H1 (cell line): Measurements from ENCODE around the gene SMNDC1. TPM values are rescaled to one million over a fixed set of nuclear protein-coding genes. Genes with fewer than 3 reads are reported as not detected.

Experiments used
- CHD2 ChIP-seq: IDR thresholded peaks from 2 replicates; pipeline ENCODE4 v1.6.1; 2012; ENCODE audit warnings: low read length, improper control_type of control experiment
- KDM4A ChIP-seq: IDR thresholded peaks from one replicate; pipeline ENCODE4 v1.7.1; 2012; ENCODE audit warnings: low read depth, mild to moderate bottlenecking, moderate library complexity, low read length, inconsistent platforms; ENCODE audit not compliant: severe bottlenecking
- KDM5A ChIP-seq: fragments of 200-600 bp; IDR thresholded peaks from 2 replicates; pipeline ENCODE4 v1.7.1; 2012; ENCODE audit warnings: mild to moderate bottlenecking, low read length, inconsistent platforms, mixed read lengths
- NANOG ChIP-seq: IDR thresholded peaks from 2 replicates; pipeline ENCODE4 v1.6.1; 2011; ENCODE audit warnings: low read length, low read depth, mild to moderate bottlenecking, inconsistent platforms; ENCODE audit not compliant: insufficient read depth, poor library complexity, severe bottlenecking
- POLR2AphosphoS5 ChIP-seq: IDR thresholded peaks from 2 replicates; pipeline ENCODE4 v1.6.1; 2011; ENCODE audit warnings: low read depth, low read length
- SP2 ChIP-seq: IDR thresholded peaks from 2 replicates; pipeline ENCODE4 v1.6.1; 2012; ENCODE audit warnings: mild to moderate bottlenecking, low read length, inconsistent platforms
- SP4 ChIP-seq: IDR thresholded peaks from 2 replicates; pipeline ENCODE4 v1.6.1; 2012; ENCODE audit warnings: low read length, inconsistent platforms
- TAF7 ChIP-seq: optimal IDR thresholded peaks from 2 replicates; pipeline ENCODE3; 2011; ENCODE audit warnings: low read depth, mild to moderate bottlenecking, inconsistent platforms, low read length, moderate library complexity, borderline replicate concordance
- TCF12 ChIP-seq: IDR thresholded peaks from 2 replicates; pipeline ENCODE4 v1.6.1; 2011; ENCODE audit warnings: low read depth, mild to moderate bottlenecking, low read length
- polyA plus RNA-seq, 7 experiments: library from polyadenylated mRNA; depleted of rRNA in 3 of 7; stranded (reverse) in 5 of 7; unstranded in 2 of 7; fragments of >200 nt in 5 of 7; fragments of 200-250 nt in 2 of 7; gene quantifications; 1 replicate in 5 of 7; 2 replicates in 1 of 7; 4 replicates in 1 of 7; pipeline versions ENCODE4 v1.2.1 to v1.2.3, GENCODE V29; 2011 to 2013; ENCODE audit warnings: missing spikeins in 2 of 7, mixed read lengths in 2 of 7
- total RNA-seq: library from RNA; stranded (reverse); fragmentation: NEBNext Ultra II Directional; extraction: Animal tissue kit (Norgen Biotek cat#: 25700); gene quantifications from 2 replicates; pipeline ENCODE4 v1.2.1, GENCODE V29; 2021
- TF ChIP-seq, protein P1 (sequence below): fragments of 300-600 bp; sonication (generic); IDR thresholded peaks from 2 replicates; pipeline ENCODE4 v1.7.1; 2012; ENCODE audit warnings: low read length, moderate library complexity, mild to moderate bottlenecking, inconsistent platforms; ENCODE audit not compliant: insufficient replicate concordance
- TF ChIP-seq, protein P2 (sequence below): IDR thresholded peaks from 2 replicates; pipeline ENCODE4 v1.6.1; 2012; ENCODE audit warnings: inconsistent platforms

The SMNDC1 gene
- total and polyA plus RNA-seq, 2 of the 8 experiments (the other 6 are each of a cell fraction or from before 2014, with no cell fraction given): 8.1 to 48.6 TPM

GRCh38 chr10:110304780-110305421, at the start of gene SMNDC1 (continued):
- peak; percentile 84 for TF ChIP-seq POLR2AphosphoS5
- no peak for TF ChIP-seq KDM5A
- peak; percentile 95 for TF ChIP-seq CHD2
- no peak for TF ChIP-seq KDM4A
- TF ChIP-seq TAF7: peak; percentile 41
- TF ChIP-seq, protein P1, sequence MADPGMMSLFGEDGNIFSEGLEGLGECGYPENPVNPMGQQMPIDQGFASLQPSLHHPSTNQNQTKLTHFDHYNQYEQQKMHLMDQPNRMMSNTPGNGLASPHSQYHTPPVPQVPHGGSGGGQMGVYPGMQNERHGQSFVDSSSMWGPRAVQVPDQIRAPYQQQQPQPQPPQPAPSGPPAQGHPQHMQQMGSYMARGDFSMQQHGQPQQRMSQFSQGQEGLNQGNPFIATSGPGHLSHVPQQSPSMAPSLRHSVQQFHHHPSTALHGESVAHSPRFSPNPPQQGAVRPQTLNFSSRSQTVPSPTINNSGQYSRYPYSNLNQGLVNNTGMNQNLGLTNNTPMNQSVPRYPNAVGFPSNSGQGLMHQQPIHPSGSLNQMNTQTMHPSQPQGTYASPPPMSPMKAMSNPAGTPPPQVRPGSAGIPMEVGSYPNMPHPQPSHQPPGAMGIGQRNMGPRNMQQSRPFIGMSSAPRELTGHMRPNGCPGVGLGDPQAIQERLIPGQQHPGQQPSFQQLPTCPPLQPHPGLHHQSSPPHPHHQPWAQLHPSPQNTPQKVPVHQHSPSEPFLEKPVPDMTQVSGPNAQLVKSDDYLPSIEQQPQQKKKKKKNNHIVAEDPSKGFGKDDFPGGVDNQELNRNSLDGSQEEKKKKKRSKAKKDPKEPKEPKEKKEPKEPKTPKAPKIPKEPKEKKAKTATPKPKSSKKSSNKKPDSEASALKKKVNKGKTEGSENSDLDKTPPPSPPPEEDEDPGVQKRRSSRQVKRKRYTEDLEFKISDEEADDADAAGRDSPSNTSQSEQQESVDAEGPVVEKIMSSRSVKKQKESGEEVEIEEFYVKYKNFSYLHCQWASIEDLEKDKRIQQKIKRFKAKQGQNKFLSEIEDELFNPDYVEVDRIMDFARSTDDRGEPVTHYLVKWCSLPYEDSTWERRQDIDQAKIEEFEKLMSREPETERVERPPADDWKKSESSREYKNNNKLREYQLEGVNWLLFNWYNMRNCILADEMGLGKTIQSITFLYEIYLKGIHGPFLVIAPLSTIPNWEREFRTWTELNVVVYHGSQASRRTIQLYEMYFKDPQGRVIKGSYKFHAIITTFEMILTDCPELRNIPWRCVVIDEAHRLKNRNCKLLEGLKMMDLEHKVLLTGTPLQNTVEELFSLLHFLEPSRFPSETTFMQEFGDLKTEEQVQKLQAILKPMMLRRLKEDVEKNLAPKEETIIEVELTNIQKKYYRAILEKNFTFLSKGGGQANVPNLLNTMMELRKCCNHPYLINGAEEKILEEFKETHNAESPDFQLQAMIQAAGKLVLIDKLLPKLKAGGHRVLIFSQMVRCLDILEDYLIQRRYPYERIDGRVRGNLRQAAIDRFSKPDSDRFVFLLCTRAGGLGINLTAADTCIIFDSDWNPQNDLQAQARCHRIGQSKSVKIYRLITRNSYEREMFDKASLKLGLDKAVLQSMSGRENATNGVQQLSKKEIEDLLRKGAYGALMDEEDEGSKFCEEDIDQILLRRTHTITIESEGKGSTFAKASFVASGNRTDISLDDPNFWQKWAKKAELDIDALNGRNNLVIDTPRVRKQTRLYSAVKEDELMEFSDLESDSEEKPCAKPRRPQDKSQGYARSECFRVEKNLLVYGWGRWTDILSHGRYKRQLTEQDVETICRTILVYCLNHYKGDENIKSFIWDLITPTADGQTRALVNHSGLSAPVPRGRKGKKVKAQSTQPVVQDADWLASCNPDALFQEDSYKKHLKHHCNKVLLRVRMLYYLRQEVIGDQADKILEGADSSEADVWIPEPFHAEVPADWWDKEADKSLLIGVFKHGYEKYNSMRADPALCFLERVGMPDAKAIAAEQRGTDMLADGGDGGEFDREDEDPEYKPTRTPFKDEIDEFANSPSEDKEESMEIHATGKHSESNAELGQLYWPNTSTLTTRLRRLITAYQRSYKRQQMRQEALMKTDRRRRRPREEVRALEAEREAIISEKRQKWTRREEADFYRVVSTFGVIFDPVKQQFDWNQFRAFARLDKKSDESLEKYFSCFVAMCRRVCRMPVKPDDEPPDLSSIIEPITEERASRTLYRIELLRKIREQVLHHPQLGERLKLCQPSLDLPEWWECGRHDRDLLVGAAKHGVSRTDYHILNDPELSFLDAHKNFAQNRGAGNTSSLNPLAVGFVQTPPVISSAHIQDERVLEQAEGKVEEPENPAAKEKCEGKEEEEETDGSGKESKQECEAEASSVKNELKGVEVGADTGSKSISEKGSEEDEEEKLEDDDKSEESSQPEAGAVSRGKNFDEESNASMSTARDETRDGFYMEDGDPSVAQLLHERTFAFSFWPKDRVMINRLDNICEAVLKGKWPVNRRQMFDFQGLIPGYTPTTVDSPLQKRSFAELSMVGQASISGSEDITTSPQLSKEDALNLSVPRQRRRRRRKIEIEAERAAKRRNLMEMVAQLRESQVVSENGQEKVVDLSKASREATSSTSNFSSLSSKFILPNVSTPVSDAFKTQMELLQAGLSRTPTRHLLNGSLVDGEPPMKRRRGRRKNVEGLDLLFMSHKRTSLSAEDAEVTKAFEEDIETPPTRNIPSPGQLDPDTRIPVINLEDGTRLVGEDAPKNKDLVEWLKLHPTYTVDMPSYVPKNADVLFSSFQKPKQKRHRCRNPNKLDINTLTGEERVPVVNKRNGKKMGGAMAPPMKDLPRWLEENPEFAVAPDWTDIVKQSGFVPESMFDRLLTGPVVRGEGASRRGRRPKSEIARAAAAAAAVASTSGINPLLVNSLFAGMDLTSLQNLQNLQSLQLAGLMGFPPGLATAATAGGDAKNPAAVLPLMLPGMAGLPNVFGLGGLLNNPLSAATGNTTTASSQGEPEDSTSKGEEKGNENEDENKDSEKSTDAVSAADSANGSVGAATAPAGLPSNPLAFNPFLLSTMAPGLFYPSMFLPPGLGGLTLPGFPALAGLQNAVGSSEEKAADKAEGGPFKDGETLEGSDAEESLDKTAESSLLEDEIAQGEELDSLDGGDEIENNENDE: no peak
- TF ChIP-seq NANOG: no peak
- TF ChIP-seq SP4: peak; percentile 85; the same call in 1 of the 2 replicates
- TF ChIP-seq SP2: no peak
- no peak for TF ChIP-seq TCF12
- TF ChIP-seq, protein P2, sequence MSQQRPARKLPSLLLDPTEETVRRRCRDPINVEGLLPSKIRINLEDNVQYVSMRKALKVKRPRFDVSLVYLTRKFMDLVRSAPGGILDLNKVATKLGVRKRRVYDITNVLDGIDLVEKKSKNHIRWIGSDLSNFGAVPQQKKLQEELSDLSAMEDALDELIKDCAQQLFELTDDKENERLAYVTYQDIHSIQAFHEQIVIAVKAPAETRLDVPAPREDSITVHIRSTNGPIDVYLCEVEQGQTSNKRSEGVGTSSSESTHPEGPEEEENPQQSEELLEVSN: no peak
